ENCODE results near the gene GALNT18. TPM values are rescaled to one million over a fixed set of nuclear protein-coding genes. Genes with fewer than 3 reads are reported as not detected.

Gene GALNT18
- total RNA-seq, 1 experiment from 2014 or later = 1.7 TPM

DNA sequence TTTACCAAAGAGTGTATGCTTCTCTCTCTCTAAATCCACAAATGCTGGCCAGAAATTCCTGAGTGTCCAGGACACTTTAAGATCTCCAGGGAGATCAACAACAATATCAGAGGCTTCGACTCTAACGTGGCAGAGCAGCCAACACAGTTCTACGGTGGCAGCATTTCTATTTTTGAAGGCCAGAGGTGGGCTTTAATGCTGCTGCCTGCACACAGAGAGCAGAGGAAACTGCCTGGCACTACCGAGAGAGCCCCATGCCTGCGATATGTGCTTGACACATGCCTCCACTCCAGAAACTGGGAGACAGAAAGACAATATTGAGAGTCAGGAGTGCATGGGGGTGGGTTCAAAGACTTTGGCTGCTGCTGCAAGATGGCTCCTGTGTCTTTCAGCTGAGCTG is 48.8 kb upstream of the GALNT18 start:
- H2BK20ac ChIP-seq (ENCODE audit: low read depth, low read length, poor library complexity, severe bottlenecking) = no peak overlapping the region
- H3K4me3 Mint-ChIP-seq = no peak overlapping the region
- H3K79me2 ChIP-seq (ENCODE audit: insufficient read depth, low read length) = no peaks in the 10 kb centered on the region
- no peak overlapping the region for H3K18ac ChIP-seq (ENCODE audit: insufficient read length, low read depth, low read length)
- H3K27ac ChIP-seq (ENCODE audit: insufficient read length, low read depth, low read length) = no peak overlapping the region
- no peak overlapping the region for H2BK12ac ChIP-seq (ENCODE audit: insufficient read length, low read depth, low read length)
- H3K4me1 ChIP-seq (ENCODE audit: insufficient read depth, low read length) = no peaks in the 10 kb centered on the region; the same call in 1 of the 2 replicates
- H3K4me2 ChIP-seq (ENCODE audit: insufficient read depth, insufficient read length, low read length) = no peak overlapping the region
- H2BK120ac ChIP-seq (ENCODE audit: low read depth, low read length, poor library complexity, severe bottlenecking) = no peak overlapping the region
- no peak overlapping the region for H2AK5ac ChIP-seq (ENCODE audit: insufficient read length, low read length)
- no peak overlapping the region for H3K27ac Mint-ChIP-seq
- no peak overlapping the region for H4K91ac ChIP-seq (ENCODE audit: insufficient read length, low read depth, low read length)
- peaks cover 3% of the 10 kb centered on the region; the same call in 1 of the 2 replicates for H3K27me3 Mint-ChIP-seq (ENCODE audit: low read depth)
- H3K23me2 ChIP-seq (ENCODE audit: insufficient read length, low read depth, low read length, poor library complexity, severe bottlenecking) = no peaks in the 10 kb centered on the region
- H3K9ac ChIP-seq (ENCODE audit: extremely low read depth, insufficient read length, low read length) = no peak overlapping the region
- peaks cover 10 to 20% of the 10 kb centered on the region in 2 experiments; a peak in 2 of 4 replicates for H3K4me1 Mint-ChIP-seq
- H2AFZ ChIP-seq (ENCODE audit: low read length) = no peak overlapping the region
- H4K8ac ChIP-seq (replicated peaks; ENCODE audit: insufficient read length, low read depth, low read length) = no peak overlapping the region
- no peak overlapping the region; the same call in 1 of the 2 replicates for H3K14ac ChIP-seq (ENCODE audit: insufficient read depth, low read length)
- H3K9me3 Mint-ChIP-seq = peaks cover 16 to 18% of the 10 kb centered on the region in 2 experiments
- H3K4ac ChIP-seq (ENCODE audit: low read depth, low read length) = no peak overlapping the region
- no peak overlapping the region for H3T11ph ChIP-seq (ENCODE audit: low read length)
- no peak overlapping the region for H2BK15ac ChIP-seq (ENCODE audit: low read depth, low read length)
- no peaks in the 10 kb centered on the region for H4K20me1 ChIP-seq (ENCODE audit: control insufficient read depth, insufficient read depth, insufficient read length)
- no peak overlapping the region for H3K23ac ChIP-seq (ENCODE audit: insufficient read length, low read depth, low read length)
- no CpG with 5 or more reads among the region's 5 CpGs for WGBS (ENCODE audit: extremely low coverage, insufficient read length, low lambda C conversion rate)
- DNase-seq = no peak
- H3K79me1 ChIP-seq (ENCODE audit: insufficient read depth, low read depth, low read length, poor library complexity, severe bottlenecking) = no peaks in the 10 kb centered on the region
- no peaks in the 10 kb centered on the region for H3K9me3 ChIP-seq (ENCODE audit: control insufficient read depth, low read depth, low read length)
- TF ChIP-seq, protein P1, sequence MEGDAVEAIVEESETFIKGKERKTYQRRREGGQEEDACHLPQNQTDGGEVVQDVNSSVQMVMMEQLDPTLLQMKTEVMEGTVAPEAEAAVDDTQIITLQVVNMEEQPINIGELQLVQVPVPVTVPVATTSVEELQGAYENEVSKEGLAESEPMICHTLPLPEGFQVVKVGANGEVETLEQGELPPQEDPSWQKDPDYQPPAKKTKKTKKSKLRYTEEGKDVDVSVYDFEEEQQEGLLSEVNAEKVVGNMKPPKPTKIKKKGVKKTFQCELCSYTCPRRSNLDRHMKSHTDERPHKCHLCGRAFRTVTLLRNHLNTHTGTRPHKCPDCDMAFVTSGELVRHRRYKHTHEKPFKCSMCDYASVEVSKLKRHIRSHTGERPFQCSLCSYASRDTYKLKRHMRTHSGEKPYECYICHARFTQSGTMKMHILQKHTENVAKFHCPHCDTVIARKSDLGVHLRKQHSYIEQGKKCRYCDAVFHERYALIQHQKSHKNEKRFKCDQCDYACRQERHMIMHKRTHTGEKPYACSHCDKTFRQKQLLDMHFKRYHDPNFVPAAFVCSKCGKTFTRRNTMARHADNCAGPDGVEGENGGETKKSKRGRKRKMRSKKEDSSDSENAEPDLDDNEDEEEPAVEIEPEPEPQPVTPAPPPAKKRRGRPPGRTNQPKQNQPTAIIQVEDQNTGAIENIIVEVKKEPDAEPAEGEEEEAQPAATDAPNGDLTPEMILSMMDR (conservative IDR thresholded peaks at IDR 0.05) = no peak
- no peak overlapping the region for H3K56ac ChIP-seq (ENCODE audit: insufficient read length, low read depth, low read length)
- no peak overlapping the region for H2BK5ac ChIP-seq (ENCODE audit: insufficient read length, low read length)
- H3K27me3 ChIP-seq (ENCODE audit: insufficient read depth, low read length) = no peaks in the 10 kb centered on the region
- no peak overlapping the region for H4K5ac ChIP-seq (ENCODE audit: insufficient read length, low read depth, low read length)
- H3K36me3 Mint-ChIP-seq (ENCODE audit: insufficient read depth in 1 of 3, low read depth in 3 of 3) = peaks cover 2 to 15% (median 3%) of the 10 kb centered on the region in 3 experiments; a peak in 5 of 7 replicates
